Measurements from ENCODE around the gene HPSE2. TPM values are rescaled to one million over a fixed set of nuclear protein-coding genes. Genes with fewer than 3 reads are reported as not detected.

Gene HPSE2
- total and polyA plus RNA-seq, 2 of the 13 experiments (the other 11 are each of a cell fraction or from before 2014, with no cell fraction given) = 0.01 TPM; not detected in 1

GRCh38 chr10:98467506-98468318 is 767.9 kb downstream of the HPSE2 start (continued):
- TF ChIP-seq JUNB (CRISPR knock-in tag; IDR thresholded peaks at IDR 0.05; ENCODE audit: borderline replicate concordance) (no peak), KDM3A (CRISPR knock-in tag; IDR thresholded peaks at IDR 0.05; ENCODE audit: low read depth) (no peak), MXD1 (CRISPR knock-in tag; IDR thresholded peaks at IDR 0.05) (peak; percentile 27; the same call in 1 of the 2 replicates), FLYWCH1 (CRISPR knock-in tag; IDR thresholded peaks at IDR 0.05) (no peak), ZFP36L2 (CRISPR knock-in tag; IDR thresholded peaks at IDR 0.05) (no peak), ZNF7 (CRISPR knock-in tag; IDR thresholded peaks at IDR 0.05) (no peak), ZFY (CRISPR knock-in tag; IDR thresholded peaks at IDR 0.05) (peak; percentile 32; the same call in 1 of the 2 replicates), ZNF296 (CRISPR knock-in tag; conservative IDR thresholded peaks at IDR 0.05) (no peak), ZNF770 (CRISPR knock-in tag; IDR thresholded peaks at IDR 0.05) (no peak), CREB3 (CRISPR knock-in tag; IDR thresholded peaks at IDR 0.05) (no peak), ZNF329 (CRISPR knock-in tag; IDR thresholded peaks at IDR 0.05; ENCODE audit: low read depth) (no peak), ZNF501 (CRISPR knock-in tag; IDR thresholded peaks at IDR 0.05) (peak; percentile 54), MBD4 (IDR thresholded peaks at IDR 0.05; ENCODE audit: borderline replicate concordance, low read length) (no peak), ZNF761 (CRISPR knock-in tag; conservative IDR thresholded peaks at IDR 0.05) (0 out of 2 replicates have a peak, but pooled peaks have one; percentile 17), GZF1 (CRISPR knock-in tag; IDR thresholded peaks at IDR 0.05) (no peak), ZNF878 (CRISPR knock-in tag; IDR thresholded peaks at IDR 0.05) (no peak), KDM2A (CRISPR knock-in tag; IDR thresholded peaks at IDR 0.05; ENCODE audit: borderline replicate concordance, low read depth) (peak; percentile 73; the same call in 1 of the 2 replicates), CSRNP2 (CRISPR knock-in tag; conservative IDR thresholded peaks at IDR 0.05; ENCODE audit: low read depth) (no peak), ZNF569 (CRISPR knock-in tag; IDR thresholded peaks at IDR 0.05; ENCODE audit: borderline replicate concordance) (no peak)
- TF ChIP-seq, protein P1, sequence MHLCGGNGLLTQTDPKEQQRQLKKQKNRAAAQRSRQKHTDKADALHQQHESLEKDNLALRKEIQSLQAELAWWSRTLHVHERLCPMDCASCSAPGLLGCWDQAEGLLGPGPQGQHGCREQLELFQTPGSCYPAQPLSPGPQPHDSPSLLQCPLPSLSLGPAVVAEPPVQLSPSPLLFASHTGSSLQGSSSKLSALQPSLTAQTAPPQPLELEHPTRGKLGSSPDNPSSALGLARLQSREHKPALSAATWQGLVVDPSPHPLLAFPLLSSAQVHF (CRISPR knock-in tag; IDR thresholded peaks at IDR 0.05) = no peak
- TF ChIP-seq, protein P2, sequence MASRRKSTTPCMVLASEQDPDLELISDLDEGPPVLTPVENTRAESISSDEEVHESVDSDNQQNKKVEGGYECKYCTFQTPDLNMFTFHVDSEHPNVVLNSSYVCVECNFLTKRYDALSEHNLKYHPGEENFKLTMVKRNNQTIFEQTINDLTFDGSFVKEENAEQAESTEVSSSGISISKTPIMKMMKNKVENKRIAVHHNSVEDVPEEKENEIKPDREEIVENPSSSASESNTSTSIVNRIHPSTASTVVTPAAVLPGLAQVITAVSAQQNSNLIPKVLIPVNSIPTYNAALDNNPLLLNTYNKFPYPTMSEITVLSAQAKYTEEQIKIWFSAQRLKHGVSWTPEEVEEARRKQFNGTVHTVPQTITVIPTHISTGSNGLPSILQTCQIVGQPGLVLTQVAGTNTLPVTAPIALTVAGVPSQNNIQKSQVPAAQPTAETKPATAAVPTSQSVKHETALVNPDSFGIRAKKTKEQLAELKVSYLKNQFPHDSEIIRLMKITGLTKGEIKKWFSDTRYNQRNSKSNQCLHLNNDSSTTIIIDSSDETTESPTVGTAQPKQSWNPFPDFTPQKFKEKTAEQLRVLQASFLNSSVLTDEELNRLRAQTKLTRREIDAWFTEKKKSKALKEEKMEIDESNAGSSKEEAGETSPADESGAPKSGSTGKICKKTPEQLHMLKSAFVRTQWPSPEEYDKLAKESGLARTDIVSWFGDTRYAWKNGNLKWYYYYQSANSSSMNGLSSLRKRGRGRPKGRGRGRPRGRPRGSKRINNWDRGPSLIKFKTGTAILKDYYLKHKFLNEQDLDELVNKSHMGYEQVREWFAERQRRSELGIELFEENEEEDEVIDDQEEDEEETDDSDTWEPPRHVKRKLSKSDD (CRISPR knock-in tag; IDR thresholded peaks at IDR 0.05; ENCODE audit: low read depth) = no peak
